Smooth muscle cell of the brain vasculature (primary cell): Measurements from ENCODE around the gene CHAF1B.
"Not testable (repeated sequence)": the region's sequence is repeated elsewhere in the genome, so short reads cannot be mapped to it uniquely, and the experiment has no call there.

Experiments used
- DNase-seq: peaks from one replicate; pipeline ENCODE4 v3.0.0-alpha.2; 2012; ENCODE audit warnings: low read depth, low spot score

CHAF1B gene

DNA sequence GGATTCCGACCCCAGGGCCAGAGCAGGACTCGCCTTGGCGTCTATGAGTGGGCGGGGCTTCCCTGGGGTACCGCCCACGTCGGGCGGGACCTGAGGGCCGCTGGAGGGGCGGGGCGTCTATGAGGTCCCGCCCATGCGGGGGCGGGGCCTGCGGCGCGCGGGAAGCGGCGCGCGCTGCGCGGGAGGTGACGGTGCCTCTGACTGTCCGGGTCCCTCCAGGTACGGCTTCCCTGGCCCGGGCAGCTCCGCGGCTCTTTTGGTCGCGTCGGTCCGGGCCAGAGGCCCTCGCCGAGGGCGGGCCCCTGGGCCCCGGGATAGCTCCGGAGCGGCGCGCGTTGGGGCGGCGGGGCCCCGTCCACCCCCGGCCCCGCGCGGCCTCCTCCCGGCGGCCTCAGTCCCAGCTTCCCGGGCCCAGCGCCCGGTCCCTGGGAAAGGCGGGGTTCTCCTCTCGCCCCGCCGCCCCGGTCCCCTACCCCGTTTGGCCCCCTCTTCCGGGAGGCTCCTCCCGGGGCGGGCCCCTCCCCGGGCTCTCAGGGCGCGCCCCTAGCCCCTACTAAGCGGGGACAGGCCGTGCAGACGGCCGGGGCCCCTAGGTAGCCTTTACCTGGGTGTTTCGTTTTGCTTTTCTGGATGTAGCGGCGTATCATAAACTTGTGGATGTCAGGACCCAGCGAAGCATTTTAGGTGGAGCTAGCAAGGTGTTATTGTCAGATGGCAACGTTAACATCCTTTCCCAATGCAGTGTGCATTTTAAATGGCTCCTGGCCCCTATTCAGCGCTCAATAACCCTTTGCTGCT is at the start of gene CHAF1B:
Gene CHAF1B (plus strand): TSS at position 160 of the 798 bp plus-strand sequence. CDS start 745 bp downstream, outside the sequence.
- DNase-seq = peak; percentile 39

DNA sequence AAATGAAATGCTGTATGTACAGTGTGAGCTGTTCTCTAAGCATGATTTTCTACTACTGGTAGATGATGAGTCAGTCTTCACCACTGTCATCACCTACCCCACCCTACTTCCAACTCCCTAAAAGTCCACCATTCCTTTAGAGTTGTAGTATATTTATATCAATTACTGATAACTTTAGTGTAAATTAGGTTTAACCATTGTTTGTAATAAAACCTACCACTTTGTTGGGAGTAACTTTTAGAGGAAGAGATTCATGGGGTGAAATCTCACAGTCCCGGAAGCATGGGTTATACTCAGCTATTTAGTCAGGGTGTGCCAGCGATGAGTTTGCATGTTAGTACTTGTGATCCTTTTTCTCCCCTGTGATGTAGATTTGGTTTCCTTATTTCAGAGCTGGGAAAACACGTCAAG is 48.1 kb upstream of the CHAF1B start:
- no peak for DNase-seq

DNA sequence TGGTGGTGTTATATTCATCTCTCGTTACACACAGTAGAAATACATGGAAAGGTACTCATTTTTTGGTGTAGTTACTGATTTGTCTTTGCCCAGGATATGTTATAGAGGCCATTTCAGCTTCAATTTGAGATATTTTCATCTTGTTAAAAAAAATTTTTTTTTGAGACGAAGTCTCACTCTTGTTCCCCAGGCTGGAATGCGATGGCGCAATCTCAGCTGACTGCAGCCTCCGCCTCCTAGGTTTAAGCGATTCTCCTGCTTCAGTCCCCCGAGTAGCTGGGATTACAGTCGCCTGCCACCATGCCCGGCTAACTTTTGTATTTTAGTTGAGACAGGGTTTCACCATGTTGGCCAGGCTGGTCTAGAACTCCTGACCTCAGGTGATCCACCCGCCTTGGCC is 46.2 kb upstream of the CHAF1B start:
- DNase-seq = no peak

DNA sequence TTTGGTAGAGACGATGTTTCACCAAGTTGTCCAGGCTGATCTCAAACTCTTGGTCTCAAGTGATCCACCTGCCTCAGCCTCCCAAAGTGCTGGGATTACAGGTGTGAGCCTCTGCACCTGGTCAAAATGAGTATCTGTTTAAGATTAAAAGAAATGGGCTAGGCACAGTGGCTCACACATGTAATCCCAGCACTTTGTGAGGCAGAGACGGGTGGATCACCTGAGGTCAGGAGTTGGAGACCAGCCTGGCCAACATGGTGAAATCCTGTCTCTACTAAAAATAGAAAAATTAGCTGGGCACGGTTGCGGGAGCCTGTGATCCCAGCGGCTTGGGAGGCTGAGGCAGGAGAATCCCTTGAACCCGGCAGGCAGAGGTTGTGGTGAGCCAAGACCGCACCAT is 42.6 kb upstream of the CHAF1B start:
- not testable (repeated sequence) for DNase-seq

DNA sequence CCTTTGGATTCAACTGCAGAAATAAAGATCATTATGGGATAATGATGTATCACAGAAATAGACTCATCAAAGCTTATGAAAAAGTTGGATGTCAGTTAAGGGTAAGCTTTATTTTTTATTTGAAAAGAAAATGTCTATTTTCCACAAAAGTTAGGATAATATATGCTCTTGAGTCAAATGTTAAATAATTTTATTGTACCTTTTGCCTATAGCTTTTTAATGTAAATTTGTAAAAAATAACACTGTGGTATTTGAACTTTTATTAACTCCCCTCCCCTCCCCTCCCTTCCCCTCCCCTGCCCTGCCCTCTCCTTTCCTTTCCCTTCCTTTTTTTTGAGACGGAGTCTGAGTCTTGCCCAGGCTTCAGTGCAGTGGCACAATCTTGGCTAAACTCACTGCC is 40.3 kb upstream of the CHAF1B start:
- no peak for DNase-seq

DNA sequence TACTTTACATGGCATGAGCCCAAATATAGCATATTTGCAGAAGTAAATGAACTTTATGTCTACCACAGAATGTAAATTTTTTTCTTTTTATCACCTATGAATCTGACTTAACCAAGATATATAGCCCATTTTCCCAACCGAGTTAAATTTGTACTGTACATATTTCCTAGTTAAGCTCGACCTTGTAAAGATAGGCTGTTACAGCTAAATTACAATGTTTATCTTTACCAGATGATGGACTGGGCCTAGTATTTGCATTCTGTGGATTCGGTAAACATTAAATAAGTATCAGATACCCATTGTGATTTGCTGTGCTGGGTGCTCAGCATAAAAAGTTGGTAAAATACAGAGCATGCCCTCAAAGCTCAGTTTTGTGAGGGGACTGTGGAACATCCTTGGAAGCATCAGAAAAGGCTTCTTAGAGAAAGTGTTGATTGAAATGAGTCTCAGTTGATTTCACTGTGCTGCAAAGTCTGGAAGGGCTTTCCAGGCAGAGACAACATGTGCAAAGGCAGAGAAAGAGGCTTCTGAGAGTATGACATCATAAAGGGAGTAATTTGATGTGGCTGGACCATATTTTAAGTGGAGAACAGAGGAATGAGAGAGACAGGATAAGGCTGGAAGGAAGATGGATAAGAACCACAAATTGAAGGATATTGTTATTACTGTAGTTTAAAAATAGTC is 37.8 kb upstream of the CHAF1B start:
- no peak for DNase-seq

DNA sequence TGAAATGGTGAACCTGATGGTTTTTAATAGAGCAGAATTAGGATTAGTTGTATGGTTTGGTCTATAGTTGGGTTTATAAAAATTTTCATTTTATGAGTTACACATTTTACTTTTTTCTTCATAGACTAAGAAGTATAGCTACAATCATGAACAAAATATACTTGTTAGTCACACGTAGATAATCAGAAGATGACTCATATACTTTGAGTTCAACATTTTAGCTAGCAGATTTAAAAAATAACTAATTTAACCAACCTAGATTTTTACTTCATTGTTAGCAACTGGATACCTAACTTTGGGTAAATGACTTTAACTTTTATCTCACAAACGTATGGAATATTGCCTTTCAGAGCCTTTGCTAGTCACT is 37.2 kb upstream of the CHAF1B start:
- DNase-seq = no peak

DNA sequence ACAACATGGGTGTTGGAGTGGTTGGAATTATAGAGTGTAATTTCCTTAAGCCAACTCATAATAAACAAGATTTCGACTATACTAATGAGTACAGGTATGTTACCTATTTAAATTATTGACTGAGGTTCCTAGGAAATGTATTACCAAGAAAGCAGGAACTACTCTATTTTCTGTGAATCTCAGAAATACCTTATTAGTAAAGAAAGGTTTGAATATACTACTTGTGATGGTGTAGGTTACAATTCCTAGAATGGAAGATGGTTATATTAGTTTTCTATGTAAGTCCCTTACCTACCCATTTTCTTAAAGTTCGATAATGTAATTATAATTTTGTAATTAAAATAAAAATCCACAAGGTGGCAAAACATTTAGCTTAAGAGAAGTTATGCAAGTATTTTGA is 35.9 kb upstream of the CHAF1B start:
- DNase-seq = no peak

DNA sequence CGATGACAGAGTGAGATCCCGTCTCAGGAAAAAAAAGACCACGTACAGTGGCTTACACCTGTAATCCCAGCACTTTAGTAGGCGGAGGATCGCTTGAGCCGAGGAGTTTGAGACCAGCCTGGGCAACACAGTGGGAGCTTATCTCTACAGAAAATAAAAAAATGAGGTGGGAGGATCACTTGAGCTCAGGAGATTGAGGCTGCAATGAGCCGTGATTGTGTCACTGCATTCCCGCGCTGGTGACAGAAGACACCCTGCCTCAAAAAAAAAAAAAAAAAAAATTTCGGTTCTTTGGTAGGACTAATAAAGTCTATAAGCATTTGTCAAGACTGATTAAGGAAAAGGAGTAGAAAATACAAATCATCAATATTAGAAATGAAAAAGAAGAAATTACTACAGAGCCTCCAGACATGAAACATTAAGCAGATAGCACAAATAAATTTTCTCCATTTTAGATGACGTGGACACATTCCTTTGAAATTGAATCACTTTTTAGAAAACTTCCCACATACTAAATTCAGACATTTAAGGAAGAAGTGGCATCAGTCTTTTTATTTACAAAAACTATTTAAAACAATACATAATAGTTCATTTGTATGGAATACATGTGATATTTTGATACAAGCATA is 34.8 kb upstream of the CHAF1B start:
- no peak for DNase-seq

DNA sequence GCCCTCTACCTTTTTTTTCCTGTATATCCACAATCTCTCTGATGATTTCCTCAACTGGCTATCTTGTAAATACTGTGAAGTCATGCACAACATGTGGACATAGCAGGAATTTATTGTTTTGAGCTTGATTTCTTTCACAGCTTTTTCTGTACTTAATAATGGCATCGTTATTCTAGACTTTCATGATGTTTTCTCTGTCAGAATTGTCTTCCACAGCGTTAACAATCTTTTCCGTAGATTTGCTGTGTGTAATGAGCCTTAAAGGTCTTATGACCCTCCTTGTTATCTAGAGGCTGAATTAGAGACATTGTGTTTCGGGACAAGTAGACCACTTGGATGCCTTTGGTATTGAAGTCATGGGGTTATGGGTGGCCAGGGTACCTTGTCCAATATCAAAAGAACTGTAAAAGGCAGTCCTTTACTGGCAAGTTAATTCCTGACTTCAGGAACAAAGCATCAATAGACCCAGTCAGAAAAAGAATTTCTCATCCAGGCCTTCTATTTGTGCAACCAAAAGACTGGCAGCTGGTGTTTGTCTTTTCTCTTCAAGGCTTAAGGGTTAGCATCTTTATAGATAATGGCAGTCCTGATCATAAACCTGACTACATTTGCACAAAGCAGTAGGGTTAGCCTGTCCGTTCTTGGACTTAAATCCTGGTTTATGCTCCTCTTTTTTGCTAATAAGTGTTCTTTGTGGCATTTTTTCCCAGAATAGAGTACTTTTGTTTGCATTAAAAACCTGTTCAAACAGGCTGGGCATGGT is 30.1 kb upstream of the CHAF1B start:
- DNase-seq = no peak

DNA sequence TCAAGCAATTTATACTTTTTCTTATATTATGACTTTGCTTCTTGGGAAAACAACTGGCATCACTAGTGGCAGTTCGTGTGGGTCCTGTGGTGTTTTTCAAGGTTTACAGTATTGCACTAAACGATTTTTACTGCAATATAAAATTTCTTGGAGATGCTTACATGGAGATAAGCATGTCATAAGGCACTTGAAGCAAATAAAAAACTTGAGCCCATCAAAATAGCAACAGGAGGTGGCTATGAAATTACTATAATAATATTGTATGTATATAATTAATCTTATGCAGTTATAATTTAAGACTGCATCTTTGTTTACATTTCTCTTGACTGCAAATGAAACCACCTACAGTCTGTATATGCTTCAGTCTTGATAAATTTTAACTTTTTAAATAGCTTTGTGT is 29.3 kb upstream of the CHAF1B start:
- no peak for DNase-seq

DNA sequence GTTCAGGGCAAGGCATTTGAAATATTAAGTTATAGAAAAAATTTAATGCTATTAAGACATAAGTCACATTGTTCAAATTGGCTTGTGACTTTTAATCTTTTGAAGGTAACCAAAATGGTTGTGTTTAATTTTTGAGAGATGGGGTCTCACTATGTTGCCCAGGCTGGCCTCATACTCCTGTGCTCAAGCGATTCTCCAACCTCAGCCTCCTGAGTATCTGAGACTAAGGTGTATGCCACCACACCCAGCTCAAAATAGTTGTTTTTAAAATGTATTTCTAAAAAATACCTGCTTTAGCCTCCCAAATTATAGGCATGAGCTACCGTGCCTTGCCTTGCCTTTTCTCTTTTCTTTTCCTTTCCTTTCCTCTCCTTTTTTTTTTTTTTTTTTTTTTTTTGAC is 26.0 kb upstream of the CHAF1B start:
- no peak for DNase-seq

DNA sequence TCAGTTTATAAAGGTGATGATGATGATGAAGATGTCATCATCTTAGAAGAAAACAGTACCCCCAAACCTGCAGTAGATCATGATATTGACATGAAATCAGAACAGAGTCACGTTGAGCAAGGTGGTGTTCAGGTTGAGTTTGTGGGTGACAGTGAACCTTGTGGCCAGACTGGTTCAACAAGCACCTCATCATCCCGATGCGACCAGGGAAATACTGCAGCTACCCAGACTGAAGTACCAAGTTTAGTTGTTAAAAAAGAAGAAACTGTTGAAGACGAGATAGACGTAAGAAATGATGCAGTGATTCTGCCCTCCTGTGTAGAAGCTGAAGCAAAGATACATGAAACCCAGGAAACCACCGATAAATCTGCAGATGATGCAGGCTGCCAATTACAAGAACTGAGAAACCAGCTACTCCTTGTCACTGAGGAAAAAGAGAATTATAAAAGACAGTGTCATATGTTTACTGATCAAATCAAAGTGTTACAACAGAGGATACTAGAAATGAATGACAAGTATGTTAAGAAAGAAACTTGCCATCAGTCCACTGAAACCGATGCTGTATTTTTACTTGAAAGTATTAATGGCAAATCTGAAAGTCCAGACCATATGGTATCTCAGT is 16.0 kb upstream of the CHAF1B start:
- DNase-seq = no peak

DNA sequence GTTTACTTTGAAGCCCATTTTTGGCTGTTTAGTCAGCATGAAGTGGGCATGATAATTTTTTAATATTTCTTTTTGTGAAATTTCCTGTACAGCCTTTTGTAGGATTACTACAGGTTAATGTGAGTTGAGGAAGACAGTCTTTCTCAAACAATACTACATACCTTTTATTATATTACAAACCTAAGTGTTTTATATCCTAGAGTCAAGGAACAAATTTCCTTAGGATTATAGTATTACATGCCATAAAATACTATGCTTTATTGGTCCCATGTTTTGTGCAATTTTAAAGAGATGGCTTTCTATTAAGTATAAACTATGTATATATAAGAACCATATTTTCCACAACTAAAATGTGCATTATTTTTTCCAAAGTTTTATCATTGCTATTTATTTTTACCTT is 9.2 kb upstream of the CHAF1B start:
- no peak for DNase-seq

DNA sequence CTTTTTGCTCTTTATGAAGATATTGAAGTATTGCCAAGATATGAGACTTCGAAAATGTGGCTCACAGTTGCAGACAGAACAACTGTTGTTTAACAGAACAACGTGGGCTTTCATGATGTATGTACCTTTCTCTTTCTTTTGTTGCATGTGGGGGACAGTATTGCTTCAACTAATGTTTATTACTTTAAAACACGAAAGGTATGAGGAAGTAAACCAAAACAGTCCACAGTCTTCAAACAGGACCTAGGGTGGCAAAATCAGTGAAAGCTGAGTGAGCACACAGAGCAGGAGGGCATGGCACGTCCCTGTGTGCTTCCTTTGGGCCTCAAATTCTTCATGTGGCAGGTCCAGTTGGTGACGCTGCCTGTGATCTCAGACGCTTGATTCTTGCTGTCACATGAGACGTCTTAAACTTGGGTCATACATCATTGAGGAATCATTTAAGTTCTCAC is 7.8 kb upstream of the CHAF1B start:
- DNase-seq = no peak

DNA sequence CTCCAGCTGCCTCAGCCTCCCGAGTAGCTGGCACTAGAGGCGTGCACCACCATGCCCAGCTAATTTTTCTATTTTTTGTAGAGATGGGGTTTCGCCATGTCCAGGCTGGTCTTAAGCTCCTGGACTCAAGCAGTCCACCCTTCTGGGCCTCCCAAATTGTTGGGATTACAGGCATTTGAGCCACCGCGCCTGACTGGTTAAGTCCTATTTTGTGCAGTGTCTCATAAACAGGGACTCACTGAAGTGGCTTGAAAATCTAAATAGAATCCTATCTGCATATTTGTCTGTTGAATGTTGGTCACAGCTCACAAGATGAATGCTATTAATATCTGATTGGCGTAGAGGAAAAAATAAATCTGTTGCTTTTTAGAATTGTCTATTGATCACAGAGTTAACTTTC is 5.9 kb upstream of the CHAF1B start:
- DNase-seq = no peak

DNA sequence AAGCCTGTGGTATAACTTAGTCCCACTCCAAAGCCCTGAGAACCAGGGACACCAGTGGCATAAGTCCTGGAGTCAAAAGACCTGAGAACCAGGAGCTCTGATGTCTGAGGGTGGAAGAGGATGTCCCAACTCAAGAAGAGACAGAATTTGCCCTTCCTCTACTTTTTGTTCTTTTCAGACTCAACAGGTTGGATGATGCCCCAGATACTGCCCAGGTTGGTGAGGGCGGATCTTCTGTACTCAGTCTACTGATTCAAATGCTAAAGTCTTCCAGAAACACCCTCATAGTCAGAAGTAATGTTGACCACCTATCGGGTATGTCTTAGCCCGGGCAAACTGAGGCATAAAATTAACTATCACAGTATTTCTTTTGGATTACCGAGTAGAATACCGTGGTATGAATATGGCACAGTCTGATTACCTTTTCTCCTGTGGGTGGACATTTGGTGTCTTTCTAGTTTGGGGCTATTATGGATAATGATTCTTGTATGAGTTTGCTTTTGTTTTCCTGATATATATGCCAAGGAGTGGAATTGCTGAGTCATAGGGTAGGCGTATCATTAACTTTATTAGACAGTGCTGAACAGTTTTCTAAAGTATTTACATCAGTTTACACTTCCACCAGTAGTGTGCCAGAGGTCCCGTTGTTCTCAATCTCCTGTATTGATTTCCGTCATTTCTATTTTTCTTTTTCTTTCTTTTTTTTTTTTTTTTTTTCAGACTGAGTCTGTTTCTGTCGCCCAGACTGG is 3.2 kb upstream of the CHAF1B start:
- no peak for DNase-seq

DNA sequence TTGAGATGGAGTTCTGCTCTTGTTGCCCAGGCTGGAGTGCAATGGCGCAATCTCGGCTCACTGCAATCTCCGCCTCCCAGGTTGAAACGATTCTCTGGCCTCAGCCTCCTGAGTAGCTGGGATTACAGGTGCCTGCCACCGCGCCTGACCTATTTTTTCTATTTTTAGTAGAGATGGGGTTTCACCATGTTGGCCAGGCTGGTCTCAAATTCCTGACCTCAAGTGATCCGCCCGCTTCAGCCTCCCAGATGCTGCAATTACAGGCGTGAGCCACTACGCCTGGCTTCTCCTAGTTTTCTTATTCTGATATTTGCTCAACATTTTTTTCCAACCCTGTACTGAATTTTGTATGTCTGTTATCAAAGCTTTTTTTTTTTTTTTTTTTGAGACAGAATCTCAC is 2.5 kb upstream of the CHAF1B start:
- not testable (repeated sequence) for DNase-seq

DNA sequence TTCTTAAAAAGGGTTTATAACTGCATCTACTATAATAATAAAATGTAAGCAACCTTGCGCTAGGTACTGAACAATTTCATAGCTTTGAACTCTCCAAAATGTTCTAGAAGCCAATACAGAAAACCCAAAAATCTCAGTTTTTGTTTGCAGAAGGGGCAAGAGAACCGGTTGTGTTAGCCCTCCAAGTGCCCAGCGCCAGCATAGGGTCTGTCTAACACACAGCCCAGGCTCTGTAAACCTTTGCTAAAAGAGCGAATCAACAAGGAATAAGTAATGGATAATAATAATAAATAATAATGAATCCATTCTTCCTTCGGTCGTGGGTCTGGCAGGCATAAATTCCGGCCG is 333 bp upstream of the CHAF1B start:
- DNase-seq = no peak

DNA sequence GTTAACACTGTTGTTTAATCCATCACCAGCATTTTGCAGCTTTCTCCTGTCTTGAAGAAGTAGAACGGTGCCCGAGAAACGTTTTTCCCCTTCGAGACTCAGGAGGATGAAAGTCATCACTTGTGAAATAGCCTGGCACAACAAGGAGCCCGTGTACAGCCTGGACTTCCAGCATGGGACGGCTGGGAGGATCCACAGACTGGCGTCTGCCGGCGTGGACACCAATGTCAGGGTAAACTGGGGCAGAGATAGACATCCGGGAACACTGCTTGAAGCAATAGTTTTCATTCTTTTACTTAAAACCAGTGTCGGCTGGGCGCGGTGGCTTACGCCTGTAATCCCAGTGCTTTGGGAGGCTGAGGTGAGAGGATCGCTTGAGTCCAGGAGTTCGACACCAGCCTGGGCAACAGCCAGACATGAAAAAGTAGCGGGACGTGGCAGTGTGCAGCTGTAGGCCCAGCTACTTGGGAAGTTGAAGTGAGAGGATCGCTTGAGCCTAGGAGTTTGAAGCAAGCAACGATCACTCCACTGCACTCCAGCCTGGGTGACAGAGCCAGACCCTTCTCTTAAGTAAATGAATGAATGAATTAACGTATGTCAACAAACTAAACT is 945 bp downstream of the CHAF1B start:
- no peak for DNase-seq

DNA sequence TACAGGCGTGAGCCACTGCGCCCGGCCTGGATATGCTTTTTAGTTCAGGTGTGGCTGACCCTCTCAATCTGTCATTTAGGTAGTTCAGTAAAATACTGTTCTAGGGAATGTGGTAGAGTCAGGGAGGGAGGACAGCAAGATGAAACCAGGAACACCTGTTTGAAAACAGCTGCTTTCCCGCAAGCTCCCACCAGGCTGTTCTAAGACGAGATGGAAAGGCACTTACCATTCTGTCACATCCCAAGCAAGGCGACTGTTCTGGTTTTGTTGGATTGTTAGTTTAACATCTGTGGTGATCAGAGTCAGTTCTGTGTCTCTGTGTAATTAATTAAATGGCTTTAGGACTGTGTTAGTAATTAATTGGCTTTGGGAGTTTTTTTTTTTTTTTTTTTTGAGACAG is 2.9 kb downstream of the CHAF1B start:
- no peak for DNase-seq
